Epithelial cell of prostate (primary cell): Measurements from ENCODE around the gene TFB2M.
"Not testable (repeated sequence)": the region's sequence is repeated elsewhere in the genome, so short reads cannot be mapped to it uniquely, and the experiment has no call there.

ENCODE experiments used
- DNase-seq: peaks from one replicate; pipeline ENCODE4 v3.0.0-alpha.2; 2011; ENCODE audit warnings: low read depth, low spot score
- H3K27ac ChIP-seq: fragments of 450-650 bp; 2 replicates; pipeline ENCODE4 v1.5.1; 2017; ENCODE audit warnings: mild to moderate bottlenecking

The TFB2M gene

GRCh38 chr1:246566128-246566812, at the start of gene TFB2M, which contains the start of gene CNST:
Gene TFB2M (minus strand): TSS chr1:246566261. CDS start chr1:246566138, 123 bp downstream.
Gene CNST (plus strand): TSS chr1:246566456. CDS start chr1:246591563, 25,107 bp downstream.
- peak; percentile 97 for DNase-seq

GRCh38 chr1:246613096-246613758, 47.2 kb upstream of the TFB2M start:
- peak overlapping the region; percentile 24 for H3K27ac ChIP-seq
- DNase-seq, result no peak

More at GRCh38 chr1:246566128-246566812, at the start of gene TFB2M, which contains the start of gene CNST:
- peak within 1 kb of the TSS; percentile 89 for H3K27ac ChIP-seq

- no peak for DNase-seq
- peak overlapping the region; percentile 84 for H3K27ac ChIP-seq
Observed at GRCh38 chr1:246609632-246610031, 43.6 kb upstream of the TFB2M start.

- DNase-seq, result peak; percentile 88
- H3K27ac ChIP-seq, result peak overlapping the region; percentile 84
Observed at GRCh38 chr1:246608616-246609376, 42.7 kb upstream of the TFB2M start.

- no peak overlapping the region for H3K27ac ChIP-seq
- DNase-seq, result no peak
Observed at GRCh38 chr1:246607462-246607861, 41.4 kb upstream of the TFB2M start.

- not testable (repeated sequence) for H3K27ac ChIP-seq, DNase-seq
Observed at GRCh38 chr1:246605231-246605630, 39.2 kb upstream of the TFB2M start.

GRCh38 chr1:246602194-246602593, 36.1 kb upstream of the TFB2M start:
- DNase-seq, result no peak
- no peak overlapping the region for H3K27ac ChIP-seq

- DNase-seq, result no peak
- H3K27ac ChIP-seq, result no peak overlapping the region
Observed at GRCh38 chr1:246600579-246600978, 34.5 kb upstream of the TFB2M start.

- H3K27ac ChIP-seq, result no peak overlapping the region
- DNase-seq, result no peak
Observed at GRCh38 chr1:246599315-246599714, 33.3 kb upstream of the TFB2M start.

- H3K27ac ChIP-seq, result no peak overlapping the region
- no peak for DNase-seq
Observed at GRCh38 chr1:246597971-246598370, 31.9 kb upstream of the TFB2M start.

GRCh38 chr1:246597340-246597739, 31.3 kb upstream of the TFB2M start:
- DNase-seq, result peak; percentile 49
- H3K27ac ChIP-seq, result no peak overlapping the region

- H3K27ac ChIP-seq, result peak overlapping the region; percentile 36
- DNase-seq, result peak; percentile 22
Observed at GRCh38 chr1:246595146-246595545, 29.1 kb upstream of the TFB2M start.

- H3K27ac ChIP-seq, result no peak overlapping the region
- no peak for DNase-seq
Observed at GRCh38 chr1:246592695-246593094, 26.6 kb upstream of the TFB2M start.

- DNase-seq, result no peak
- no peak overlapping the region for H3K27ac ChIP-seq
Observed at GRCh38 chr1:246591958-246592357, 25.9 kb upstream of the TFB2M start.

- no peak overlapping the region for H3K27ac ChIP-seq
- no peak for DNase-seq
Observed at GRCh38 chr1:246591504-246591903, 25.4 kb upstream of the TFB2M start.

GRCh38 chr1:246591047-246591446, 25.0 kb upstream of the TFB2M start:
- no peak for DNase-seq
- H3K27ac ChIP-seq, result no peak overlapping the region

- not testable (repeated sequence) for DNase-seq, H3K27ac ChIP-seq
Observed at GRCh38 chr1:246589919-246590318, 23.9 kb upstream of the TFB2M start.

- peak overlapping the region; percentile 78 for H3K27ac ChIP-seq
- DNase-seq, result no peak
Observed at GRCh38 chr1:246588159-246588721, 22.2 kb upstream of the TFB2M start.

- DNase-seq, result no peak
- H3K27ac ChIP-seq, result peak overlapping the region; percentile 78
Observed at GRCh38 chr1:246587606-246588005, 21.5 kb upstream of the TFB2M start.

- H3K27ac ChIP-seq, result peak overlapping the region; percentile 78
- no peak for DNase-seq
Observed at GRCh38 chr1:246587032-246587431, 21.0 kb upstream of the TFB2M start.
